HK-2 (cell line): ENCODE results near the gene TEX10.

Source experiments
- DNase-seq: peaks from one replicate; pipeline ENCODE4 v3.0.0-alpha.2; 2018; ENCODE audit not compliant: unreplicated experiment

Gene TEX10

DNA sequence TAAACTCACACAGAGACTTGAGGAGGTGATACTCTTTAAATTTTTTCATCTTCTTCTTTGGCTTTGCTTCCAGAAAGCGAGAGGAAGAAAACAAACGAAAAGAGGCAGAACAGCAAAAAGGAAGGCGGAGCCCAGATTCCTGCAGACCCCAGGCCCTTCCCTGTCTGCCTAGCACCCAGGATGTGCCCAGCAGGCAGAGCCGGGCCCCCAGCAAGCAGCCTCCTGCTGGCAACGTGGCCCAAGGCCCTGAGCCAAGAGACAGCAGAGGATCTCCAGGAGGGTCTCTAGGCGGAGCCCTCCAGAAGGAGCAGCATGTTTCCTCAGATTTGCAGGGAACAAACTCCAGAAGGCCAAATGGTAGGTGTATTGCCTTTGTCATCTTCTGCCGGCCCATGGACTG lies 68.5 kb downstream of the TEX10 start:
- DNase-seq = no peak

DNA sequence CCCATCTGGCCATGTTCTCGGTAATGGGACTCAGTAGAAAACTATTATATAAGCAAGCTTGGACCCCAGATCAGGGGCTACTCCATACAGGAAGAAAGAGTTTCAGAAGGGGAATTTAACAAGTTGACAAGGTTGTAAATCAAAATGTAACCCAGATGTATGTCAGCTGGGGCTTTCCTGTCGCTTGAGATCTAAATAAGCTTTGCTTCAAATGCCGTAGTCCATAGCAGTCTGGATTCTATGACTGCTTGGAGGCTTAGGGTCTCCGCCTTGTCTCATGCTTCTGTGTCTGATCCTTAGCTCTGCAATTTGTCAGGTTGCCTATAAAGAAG lies 70.4 kb downstream of the TEX10 start:
- DNase-seq = no peak

DNA sequence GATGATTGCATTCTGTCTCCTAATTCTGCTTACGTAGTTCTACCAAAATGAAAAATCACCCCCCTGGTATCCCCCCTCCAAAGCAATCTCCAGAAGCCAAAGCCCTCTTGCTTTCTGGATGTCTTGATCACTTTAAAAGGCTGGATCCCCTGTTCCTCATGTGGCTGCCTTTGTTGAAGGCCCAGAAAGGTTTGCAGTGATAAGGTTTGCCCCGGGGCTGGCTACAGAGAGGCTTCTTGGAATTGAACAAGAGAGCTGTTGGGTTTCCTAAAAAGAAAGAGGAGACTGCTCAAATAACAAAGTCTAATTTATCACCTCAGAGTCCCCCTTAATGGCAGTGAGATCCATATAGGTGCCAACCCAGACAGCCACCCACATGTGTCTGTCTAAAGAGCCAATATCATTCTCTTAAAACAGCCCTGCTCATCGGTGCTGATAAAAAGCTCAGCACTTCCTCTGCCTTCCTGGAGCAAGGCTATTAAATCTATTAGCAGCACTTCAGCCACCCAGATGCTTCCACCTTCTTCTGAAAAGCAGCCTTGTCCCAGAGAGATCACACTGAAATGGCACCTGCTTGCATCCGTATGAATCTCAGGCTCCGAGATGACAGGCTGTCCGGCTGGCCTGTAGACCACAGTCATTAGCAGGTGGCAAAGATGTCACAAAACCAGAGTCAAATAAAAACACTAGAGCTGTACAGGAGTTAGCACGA lies 70.9 kb downstream of the TEX10 start:
- no peak for DNase-seq

DNA sequence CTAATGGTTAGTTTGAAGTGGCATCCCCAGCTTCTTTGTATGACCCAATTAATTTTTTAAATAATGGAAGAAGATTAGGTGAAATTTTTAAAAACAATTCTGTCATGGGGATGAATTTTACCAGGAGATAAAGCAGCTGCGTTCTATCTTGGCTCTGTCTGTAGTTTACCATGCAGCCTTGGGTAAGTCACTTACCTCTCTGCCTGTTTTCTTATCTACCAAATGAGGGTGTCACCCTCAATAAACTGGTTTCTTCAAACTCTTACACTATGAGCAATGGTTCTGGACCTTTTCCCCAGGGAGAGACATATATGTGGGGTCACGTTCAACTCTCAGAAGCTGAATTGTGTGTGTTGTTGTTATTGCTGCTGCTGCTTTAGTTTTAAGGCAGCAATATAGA lies 71.7 kb downstream of the TEX10 start:
- no peak for DNase-seq

DNA sequence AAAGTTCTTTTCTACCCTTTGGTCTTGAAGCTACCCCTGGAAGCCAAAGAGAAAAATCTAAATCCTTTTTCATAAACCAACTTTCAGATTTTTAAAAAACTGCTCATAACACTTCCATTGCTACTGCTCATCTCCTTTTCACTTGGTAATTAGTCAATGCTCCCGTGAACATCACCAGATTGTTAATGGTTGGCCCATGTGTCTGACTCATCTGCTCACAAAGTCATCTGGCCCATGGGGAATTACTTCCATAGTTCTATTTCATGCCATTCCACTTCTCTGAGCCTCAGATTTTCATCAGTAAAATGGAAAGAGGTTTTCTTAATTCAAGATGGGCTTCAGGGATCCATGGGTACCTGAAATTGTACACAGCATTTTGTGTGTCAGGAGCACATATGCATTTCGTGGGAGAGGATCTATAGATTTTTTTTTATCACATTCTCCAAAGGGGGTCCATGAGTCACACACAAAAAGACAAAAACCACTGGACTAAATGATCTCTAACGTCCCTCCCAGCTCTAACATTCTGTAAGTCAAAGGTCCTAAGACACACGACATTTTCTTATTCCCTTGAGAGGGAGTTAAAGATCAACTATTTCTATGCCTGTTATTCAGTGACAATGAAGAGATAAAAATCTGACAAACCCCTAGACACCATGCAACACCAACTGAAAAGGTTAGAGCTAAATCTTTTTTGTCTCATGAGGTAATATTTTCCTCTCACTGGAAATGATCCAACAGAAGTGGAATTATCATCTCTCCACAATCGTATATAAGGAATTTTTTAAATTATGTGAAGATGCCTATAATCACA lies 75.4 kb downstream of the TEX10 start:
- peak; percentile 38 for DNase-seq

DNA sequence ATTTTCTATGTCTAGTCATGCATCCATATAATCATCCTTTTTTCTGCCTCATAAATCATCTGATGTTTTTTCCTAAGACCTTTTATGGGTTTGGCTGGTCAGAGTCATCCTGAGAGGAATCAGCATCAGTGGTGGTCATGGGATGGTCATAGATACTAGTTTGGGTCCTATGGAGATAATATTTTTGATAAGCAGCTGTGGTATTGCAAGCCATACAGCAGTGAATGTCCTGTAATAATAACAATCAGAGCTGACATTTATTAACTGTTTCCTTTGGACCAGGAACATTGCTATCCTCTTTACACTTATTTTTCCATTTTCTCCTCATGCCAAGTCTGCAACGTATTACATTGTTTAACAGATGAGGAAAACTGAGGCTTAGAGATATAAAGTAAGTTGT lies 83.1 kb downstream of the TEX10 start:
- DNase-seq = no peak

DNA sequence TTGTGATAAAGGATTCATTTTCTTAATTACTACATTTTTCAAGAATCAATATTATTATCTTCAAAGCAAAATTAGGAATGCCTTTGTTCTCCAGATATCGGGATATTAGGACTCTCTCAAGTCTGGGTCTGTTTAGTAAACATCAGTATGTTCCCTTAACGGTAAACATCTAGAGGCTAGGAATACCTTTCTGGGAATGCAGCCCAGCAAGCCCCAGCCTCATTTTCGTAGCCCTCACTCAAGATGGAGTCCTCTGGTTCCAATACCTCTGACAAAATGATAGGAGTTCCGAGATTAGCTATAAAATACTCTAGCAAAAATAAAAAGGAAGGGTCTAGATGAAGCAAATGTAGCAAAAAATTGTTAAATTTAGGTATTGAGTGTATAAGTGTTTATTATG lies 84.5 kb downstream of the TEX10 start:
- DNase-seq = no peak

DNA sequence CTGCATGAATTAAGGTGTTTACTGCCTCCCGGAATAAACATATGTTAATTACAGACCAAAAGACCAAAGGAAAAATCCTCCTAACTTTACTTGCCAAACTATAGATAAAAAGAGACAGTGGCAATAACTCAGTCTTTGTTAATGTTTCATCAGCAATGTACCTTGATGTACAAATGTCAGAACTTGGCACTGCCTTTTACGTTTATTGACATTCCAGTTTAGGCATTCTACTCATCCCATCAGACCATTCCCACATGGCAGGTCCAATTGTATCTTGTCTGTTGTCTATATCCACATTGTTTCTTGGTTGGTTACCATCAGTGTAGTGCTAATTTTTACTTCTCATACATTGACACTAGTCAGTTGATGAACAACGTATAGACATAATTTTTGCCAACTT lies 85.5 kb downstream of the TEX10 start:
- DNase-seq = no peak
